Stimulated activated CD8-positive, alpha-beta memory T cell treated with anti-CD3 and anti-CD28 coated beads, Interleukin-12 subunit alpha, Interleukin-12 subunit beta, amount 100 ng/mL, for 24 hours (primary cell): ENCODE data around the gene VPS13D.
"Not testable (repeated sequence)": the region's sequence is repeated elsewhere in the genome, so short reads cannot be mapped to it uniquely, and the experiment has no call there.

Experiments
- DNase-seq: peaks from one replicate; pipeline ENCODE4 v3.0.0-alpha.2; 2020; ENCODE audit errors: extremely low read depth

VPS13D gene

DNA sequence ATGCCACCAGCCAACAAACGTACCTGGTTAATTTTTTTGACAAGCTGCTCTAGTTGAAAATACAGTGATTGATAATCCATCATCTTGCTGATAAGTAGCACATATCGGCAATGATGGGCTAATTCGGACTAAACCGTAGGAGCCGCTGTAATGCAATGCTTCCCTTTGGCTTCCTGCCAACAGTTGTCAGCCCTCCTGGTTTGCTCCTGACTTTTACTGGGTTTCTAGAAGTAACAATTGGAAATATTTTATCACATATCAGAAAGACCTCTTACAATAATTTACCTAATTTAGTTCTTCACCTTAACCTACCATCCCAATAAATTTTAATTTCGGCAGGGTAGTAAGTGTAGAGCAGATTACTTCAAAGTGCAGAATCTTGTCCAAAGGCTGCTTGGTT is 239.7 kb downstream of the VPS13D start:
- DNase-seq, result no peak

DNA sequence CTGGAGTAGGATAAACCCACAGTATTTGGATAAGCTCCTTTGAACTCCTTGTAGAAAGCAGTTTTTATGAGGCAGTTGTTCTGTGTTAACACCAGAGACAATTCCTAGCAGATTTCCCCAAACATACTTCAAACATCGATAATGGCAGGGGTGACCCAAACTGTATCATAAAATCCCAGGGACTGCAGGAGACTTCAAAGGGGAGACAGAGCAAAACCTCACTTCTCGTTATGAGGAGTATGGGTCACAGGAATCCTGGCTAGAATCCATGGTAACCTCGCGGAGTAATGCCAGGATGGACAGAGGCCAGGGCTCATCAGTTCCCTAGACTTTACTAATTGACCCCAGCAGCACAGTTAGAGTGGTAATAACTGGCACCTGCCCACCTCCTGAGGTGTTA is 240.2 kb downstream of the VPS13D start:
- DNase-seq, result no peak

DNA sequence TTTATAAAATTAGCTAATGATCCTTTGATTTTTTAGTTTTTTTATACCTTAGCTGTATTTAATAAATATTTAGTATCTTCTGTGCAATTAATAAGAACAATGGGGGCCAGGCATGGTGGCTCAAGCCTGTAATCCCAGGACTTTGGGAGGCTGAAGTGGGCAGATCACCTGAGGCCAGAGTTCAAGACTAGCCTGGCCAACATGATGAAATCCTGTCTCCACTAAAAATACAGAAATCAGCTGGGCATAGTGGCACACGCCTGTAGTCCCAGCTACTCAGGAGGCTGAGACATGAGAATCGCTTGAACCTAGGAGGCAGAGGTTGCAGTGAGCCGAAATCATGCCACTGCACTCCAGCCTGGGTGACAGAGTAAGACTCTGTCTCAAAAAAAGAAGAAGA is 241.1 kb downstream of the VPS13D start:
- not testable (repeated sequence) for DNase-seq

DNA sequence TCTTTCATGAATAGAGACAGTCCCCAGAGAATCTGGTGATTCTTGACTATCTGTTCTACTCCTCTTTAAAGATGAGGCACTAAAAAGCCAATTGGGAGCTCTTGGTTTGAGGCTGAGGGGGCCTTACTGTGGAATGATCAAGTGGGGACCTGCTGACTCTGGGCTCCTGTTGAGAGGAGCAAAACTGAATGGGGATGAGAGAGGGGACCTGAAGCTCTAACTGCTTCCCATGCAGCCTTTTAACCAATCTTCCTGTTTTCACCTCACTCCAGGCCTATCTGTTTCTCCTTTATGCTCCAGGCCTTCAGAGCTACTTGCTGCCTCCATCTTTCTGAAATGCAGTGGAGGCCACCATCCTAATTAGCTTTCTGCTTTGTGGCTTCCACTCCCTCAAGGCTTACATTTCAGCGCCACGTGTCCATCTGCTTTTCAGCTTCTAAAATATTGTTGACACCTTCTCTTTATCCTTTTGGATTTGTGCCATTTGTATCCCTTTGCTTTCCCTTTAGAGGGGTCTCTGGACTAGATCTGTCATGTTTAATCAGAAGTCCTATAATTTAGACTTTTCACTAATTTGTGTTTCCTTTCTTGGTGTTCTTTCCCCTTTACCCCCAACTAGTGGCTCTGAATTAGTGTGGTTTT is 242.4 kb downstream of the VPS13D start:
- DNase-seq, result no peak

DNA sequence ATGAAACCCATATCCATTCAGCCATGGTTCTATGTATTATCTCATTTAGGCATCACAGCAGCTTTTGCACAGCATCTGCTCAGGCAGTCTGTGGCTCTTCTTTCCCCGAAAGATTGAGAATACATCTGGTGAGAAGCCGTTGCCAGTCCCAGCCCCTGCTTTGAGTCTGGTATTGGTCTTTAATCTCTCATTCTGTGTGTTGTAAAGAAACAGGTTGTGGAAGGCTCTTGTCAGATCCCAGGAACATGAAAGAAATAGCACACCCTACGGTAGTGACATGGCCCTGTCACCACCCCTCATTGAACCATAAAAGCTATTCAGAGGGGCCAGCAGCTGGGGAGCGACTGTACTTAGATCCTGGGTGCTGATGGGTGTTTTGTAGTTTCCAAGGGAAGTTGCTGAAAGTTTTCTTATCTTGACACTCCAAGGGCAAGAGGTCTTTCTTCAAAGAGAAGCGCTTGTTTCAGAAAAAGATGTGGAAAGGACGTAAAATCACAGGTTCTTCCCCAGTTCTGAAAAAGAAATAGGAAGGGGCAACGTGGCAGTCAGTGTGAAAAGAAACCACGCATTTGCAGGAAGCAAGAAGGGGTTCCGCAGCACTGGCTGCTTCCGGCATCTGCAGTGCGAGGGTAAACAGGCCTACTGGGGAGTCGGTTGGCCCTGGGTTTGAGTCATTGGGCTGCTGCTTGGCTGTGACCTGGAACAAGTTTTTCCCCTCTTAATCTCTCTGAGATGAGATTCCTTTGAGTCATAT is 243.1 kb downstream of the VPS13D start:
- DNase-seq, result peak; percentile 62

DNA sequence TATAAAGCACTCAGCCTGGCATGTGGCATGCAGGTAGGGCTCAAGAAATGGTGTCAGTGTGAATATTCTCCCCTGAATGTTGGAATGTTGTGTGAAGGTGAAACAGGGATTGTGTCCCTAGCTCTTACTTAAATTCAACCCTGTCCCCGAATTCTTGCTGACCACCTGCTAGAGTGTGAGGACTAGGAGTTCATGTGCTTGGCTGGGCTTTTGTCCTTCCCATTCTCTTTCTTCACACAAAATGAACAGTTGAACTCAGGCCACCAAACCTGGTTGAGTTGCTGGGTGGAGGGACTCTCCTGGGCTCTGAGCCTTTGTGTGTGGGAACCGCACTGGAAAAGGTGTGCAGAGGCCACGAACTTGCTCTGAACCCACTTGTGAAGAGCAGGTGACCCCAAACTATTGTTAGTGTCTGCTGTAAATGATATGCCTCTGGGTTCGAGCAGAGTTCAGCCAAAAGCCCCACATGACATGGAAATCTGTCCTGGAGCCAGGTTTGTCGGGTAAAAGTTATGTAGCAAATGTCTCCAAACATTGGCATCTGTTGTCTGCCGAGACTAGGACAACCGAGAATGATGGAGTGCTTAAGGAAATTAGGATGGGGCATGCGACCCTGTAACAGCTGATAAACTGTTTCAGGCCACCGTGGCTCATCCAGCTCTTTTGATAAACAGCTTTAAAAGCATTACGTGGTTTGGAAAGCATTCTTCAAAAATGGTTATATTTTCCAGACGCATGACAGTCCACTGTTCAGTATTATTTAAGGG is 243.9 kb downstream of the VPS13D start:
- DNase-seq, result no peak

DNA sequence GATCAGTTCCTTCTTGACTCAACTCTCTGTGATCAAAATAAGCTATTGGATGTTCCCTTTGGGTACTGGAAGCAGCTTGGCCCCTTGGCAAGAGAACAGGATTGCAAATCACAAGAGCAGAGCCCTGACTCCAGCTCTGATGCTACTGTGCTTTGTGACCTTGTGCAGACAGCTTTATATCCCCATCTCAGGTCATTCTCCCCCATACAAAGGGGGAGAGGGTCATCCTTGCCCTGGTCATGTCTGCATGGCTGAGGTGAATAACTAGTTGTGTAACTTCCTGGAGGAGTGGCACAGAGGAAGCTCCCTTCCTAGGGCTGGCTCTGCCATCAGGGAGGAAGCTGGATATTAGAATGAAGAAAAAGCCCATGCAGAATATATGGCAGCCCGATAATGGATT is 245.3 kb downstream of the VPS13D start:
- no peak for DNase-seq

DNA sequence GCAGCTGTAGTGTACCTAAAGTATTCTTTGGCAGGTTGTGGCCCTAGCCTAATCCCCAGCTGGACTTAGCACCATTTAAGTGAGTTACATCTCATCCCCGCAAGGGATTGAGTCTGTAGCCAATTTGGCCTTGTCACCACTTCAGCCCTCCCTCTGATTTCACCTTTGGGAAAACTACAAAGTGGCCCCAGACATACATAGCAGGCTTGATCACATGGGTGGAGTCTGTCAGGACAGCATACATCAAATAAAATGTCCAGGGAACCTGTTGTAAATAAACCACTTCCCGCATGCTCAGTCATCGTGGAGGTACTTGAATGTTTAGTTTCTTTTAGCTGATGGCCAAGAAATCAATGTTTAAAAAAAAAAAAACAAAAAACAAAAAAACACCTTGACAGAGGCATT is 245.7 kb downstream of the VPS13D start:
- DNase-seq, result no peak

DNA sequence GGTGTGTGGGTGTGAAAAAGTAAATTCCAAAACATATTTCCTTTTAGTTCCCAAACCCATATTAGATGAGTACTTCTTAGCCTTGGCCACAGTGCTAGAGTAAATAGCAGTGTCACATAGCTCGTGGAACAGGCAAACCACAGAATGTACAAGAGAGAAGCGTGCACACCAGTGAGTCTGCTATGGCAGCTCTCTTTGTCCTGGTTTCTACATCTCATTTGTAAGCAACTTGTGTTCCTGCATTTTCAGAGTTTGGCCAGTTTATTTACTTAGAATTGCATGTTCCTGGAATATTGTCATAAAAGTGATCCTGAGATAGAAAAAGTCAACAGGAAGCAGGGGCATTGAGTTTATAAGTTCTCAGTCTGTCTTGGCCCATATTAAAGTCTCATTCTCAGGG is 246.1 kb downstream of the VPS13D start:
- DNase-seq, result no peak

DNA sequence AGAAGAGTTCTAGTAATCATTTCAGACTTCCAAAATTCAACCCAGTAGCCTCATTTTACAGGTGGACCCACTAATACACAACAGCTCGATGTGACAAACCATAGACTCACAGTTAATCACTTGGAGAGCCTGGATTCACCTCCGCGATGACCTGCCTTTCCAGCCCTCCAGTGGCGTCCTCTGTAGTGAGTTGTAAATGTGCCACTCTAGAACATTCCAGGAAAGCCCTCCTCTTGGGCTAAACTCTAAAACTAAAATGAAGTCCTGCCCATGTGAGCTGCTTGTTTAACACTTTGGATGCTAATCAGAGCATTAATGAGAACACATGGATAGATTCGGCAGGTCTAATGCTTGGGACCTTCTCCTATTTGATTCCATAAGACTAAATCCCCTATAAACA is 247.5 kb downstream of the VPS13D start:
- DNase-seq, result no peak

DNA sequence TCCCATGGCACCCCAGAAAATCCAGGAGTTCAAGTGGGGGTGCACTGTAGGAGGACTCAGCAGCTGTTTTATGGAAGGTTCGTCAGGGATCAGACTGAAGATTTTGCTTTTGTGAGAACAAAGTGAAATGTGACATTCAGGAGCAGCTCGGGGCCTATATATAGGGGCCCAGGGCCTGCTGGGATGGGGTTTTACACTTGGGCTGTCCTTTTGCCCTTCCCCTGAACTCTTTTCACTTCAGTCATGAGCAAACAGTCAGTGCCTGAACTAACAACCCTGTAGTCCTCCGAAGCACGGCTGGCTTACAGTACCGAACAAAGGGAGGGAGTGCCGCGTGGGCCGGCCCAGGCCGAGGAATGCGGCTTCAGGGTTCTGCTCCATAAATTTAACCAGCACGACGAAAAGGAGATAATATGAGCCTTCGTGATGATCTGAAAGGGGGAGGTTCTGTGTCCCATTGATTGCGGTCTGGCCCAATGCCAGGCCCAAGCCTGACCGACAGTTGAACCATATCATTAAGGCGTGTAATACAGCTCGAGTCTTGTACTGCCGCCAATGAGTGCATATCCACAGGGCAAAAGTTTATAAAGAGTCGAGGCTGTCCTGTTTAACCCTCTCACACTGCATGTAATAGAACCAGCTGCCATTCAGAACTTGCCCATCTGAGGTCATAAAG is 248.2 kb downstream of the VPS13D start:
- no peak for DNase-seq

DNA sequence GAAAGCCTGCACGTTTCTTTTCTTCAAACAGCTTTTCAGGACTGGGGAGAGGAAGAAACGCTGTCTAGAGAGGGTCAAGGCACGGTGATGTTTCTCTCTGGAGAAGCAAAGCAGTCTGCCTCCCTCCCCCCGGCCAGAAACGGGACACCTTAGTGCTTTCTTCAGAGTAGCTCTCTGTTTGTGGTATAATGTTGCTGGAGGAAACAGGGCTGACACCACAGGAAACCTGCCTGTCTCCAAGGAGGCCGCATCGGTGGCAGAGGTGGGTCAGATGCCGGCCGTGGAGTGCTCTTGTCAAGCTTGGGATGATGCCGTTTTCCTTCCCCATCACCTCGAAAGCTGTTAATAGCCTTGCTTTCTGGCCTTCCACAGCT is 248.8 kb downstream of the VPS13D start:
- DNase-seq, result no peak

DNA sequence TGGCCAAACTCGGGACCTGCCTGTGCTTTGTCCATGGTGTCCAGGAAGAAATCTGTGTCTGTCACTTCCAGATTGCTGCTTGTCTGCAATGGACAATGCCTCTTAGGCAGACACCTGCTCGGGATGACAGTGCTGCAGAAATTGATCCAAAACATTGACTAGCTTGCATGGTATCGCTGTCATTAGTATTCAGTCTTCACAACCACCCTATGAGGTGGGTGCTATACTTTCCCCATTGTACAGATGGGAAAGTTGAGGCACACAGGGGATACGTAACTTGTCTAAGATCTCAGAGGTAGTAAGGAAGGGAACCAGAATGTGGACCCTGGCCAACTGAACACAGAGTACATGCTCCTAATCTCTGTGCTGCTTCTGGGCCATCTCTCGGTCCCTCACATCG is 249.5 kb downstream of the VPS13D start:
- no peak for DNase-seq

DNA sequence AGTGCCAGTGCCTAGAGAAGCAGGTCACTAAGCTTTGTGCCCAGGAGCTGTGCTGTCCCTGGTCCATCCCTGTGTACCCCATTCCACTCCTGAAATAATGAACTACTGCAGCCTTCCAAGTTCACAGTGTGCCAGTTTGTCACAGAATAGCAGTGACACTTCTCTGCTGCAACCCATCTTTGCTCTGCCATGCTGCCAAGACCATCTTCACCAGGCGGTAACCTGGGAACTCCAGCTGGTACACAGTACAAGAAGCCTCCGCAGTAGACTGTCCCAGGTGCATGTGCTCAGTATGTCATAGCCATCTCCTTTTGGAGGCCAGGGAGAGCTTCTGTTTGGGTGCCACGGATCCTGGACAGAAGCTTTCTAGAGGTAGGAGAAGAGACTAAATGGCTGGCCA is 250.2 kb downstream of the VPS13D start:
- no peak for DNase-seq

DNA sequence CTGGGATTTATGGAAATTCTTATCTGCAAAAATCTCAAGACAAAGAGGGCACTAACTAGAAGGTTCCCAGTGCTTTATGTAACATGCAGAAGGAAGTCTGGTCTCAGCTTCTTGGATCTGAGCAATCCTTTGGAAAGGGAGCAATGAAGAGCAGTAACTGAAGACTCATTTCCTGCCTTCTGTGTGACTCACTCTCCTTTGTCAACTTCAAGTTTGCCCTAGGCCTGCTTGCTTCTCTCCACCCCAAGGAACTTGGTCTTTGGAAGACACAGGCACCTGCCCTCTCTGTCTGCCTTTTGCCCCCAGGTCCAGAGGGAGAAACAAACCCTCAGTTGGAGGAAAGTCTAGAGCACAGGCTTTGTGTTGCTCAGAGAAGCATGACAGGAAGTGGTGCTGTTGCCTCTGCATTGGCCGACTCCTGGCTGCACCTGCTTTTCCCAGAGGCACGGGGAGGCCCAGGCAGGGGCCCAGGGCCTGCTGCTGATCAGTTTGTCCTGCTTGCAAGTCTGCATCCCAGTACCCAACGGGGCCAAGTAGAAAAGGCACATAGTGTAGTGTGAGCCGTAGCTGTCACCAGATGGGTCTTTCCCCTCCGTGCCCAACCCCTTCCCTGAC is 251.0 kb downstream of the VPS13D start:
- DNase-seq, result no peak

DNA sequence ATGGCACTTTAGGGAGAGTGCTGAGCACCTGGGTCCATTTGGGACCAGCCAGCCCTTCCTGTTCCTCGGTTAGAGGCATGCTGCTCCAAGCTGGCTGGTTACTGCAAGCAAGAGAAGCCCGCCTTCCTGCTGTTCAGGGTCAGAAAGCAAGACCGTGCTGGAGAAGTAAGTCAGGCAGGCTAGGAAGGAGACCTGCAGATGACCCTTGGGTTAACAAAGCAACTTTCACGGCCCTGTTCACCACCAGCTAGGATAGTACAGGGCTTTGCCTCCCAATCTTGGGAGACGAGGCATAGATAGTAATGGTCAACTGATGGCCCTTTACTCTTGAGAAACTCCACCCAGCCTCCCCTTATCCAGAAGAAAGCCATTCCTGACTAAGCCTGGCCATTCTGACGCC is 252.1 kb downstream of the VPS13D start:
- DNase-seq, result no peak

DNA sequence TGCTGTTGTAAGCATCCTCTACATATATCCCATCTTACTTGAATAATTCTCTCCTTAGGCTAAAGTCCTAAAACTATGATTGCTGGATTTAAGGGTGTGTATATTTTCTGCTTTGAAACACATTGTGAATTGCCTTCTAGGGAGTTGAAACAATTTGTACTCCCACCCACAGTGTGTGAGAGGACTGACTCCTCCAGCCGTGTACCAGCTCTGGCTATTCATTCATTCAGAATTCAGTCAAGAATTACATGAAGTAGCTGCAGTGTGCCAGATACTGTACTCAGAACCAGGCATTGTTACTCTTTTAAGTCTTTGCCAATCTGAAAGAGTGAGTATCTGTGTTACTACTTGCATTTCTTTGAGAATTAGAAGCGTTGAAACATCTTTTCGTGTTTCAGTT is 253.2 kb downstream of the VPS13D start:
- no peak for DNase-seq

DNA sequence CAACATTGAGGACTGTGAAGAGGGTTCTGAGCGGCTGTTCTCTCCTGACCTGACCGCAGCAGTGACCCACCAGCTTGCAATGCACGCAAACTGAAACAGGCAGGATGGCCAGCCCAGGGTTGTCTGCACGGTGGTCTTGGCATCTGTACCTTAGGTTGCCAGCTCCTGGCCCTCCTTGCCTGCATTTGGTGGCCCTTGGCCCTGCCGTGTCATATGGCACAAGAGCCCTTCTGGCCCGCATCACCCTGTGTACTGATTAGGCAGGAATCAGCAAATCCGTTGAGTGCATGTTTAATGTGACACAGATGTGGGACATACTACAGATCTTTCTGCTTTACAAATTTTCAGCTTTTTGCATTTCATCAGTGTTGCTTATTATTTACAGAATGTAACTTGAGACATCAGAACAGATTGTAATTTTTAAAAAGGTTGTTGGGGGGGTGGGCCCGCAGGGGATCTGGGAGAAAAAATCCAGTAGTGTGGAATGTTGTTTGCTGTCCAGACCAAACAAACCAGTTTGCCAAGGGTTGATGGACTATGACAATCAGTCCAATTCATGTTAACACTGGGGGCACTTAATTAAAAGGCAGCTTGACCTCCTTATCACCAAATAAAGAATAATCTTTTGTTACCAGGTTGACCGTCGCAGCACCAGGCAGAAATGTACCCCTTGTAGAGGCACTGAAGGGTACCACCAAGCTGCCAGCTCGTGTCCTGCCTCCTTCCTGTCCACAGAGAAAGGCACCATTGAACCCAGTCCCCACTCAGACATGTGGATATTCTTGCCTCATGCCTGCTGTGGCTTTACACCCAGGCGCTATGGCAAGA is 255.6 kb downstream of the VPS13D start:
- no peak for DNase-seq

DNA sequence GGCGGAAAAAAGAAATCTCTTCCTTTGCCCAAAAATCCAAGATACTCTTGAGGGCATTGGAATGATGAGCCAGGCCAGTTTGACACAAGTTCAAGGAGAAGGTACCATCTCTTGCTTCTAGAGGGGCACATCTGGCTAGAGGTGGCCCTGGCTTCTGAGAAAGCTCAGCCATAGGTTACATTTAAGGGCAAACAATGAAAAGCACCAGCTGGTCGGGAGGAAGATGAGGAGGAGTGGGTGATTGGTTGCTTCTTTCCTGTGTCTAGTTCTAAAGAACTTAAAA is 256.2 kb downstream of the VPS13D start:
- no peak for DNase-seq

DNA sequence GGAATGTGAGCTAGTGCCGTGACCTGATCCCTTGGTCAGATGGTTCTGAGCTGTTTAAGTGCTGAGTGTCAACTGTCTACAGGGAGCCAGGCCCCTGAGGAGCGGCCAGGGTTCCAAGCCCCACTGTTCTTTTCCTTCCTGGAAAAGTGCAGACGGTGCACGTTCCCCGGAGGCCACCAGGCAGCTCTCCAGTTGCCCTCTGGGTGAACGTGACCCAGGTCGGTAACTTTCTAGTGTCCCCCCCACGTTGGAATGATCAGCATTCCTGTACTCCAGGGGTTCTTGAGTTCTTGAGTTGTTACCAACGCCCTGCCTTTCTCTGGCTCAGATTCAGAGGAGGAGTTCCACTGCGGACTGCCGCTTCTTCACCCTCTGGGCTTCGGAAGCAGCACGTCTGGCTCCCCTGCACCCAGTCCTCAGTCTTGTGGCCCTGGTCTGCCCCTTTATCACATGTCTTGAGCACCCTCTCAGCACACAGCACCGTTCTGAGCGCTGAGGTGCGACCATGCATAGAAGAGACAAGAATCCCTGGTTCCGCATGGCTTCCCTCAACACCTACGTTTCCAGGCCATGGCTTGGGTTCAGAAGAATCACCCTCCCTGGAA is 256.7 kb downstream of the VPS13D start:
- no peak for DNase-seq

DNA sequence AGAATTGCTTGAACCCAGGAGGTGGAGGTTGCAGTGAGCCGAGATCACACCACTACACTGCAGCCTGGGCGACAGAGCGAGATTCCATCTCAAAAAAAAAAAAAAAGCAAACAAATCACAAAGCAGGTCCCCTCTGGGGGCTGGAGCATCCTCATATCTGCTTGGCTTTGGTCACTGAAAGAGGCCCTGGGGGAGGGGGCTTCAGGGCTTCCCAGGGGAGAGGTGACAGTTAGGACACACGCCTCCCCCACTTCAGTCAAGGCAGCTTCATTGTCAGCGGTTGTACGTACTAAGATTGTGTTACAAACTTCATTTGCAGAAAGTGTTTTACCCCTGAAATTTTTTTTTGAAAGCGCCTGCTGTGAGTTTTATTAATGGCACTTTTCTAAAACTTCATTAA is 257.7 kb downstream of the VPS13D start:
- DNase-seq, result no peak
